SK-N-SH (cell line): ENCODE results near the gene ARHGAP20.

ENCODE experiments used
- CTCF ChIP-seq: fragments of 200-600 bp; sonication (generic); IDR thresholded peaks from 2 replicates; pipeline ENCODE4 v1.6.1; 2017; ENCODE audit warnings: antibody characterized with exemption, mild to moderate bottlenecking, moderate library complexity
- EZH2phosphoT487 ChIP-seq: fragments of 200-600 bp; sonication (generic); IDR thresholded peaks from 2 replicates; pipeline ENCODE4 v1.6.1; 2017; ENCODE audit warnings: low read depth, mixed run types, mild to moderate bottlenecking, antibody characterized with exemption, moderate library complexity, borderline replicate concordance
- JUND ChIP-seq: IDR thresholded peaks from 2 replicates; pipeline ENCODE4 v1.4.0; 2012
- MAX ChIP-seq: IDR thresholded peaks from 2 replicates; pipeline ENCODE4 v1.4.0; 2012; ENCODE audit warnings: low read depth
- POLR2AphosphoS5 ChIP-seq: IDR thresholded peaks from 2 replicates; pipeline ENCODE4 v1.6.1; 2012; ENCODE audit warnings: low read depth, low read length
- RAD21 ChIP-seq: IDR thresholded peaks from 2 replicates; pipeline ENCODE4 v1.6.1; 2012; ENCODE audit warnings: mild to moderate bottlenecking, low read length
- REST ChIP-seq: IDR thresholded peaks from 2 replicates; pipeline ENCODE4 v1.6.1; 2012; ENCODE audit warnings: mild to moderate bottlenecking, low read depth, low read length, moderate library complexity
- TAF1 ChIP-seq: IDR thresholded peaks from 2 replicates; pipeline ENCODE4 v1.6.1; 2012; ENCODE audit warnings: low read depth, mild to moderate bottlenecking, low read length, moderate library complexity, borderline replicate concordance
- TEAD4 ChIP-seq: IDR thresholded peaks from 2 replicates; pipeline ENCODE4 v1.4.0; 2012; ENCODE audit warnings: mild to moderate bottlenecking, borderline replicate concordance; ENCODE audit not compliant: insufficient read depth
- USF2 ChIP-seq: fragments of 150-350 bp; IDR thresholded peaks from 2 replicates; pipeline ENCODE4 v1.6.1; 2017; ENCODE audit warnings: antibody characterized with exemption, low read length, low read depth, borderline replicate concordance
- YY1 ChIP-seq: IDR thresholded peaks from 2 replicates; pipeline ENCODE4 v1.4.0; 2012; ENCODE audit warnings: low read depth, mild to moderate bottlenecking

GRCh38 chr11:110582728-110583432, 129.4 kb downstream of the ARHGAP20 start:
- TF ChIP-seq CTCF = no peak
- no peak for TF ChIP-seq JUND
- no peak for TF ChIP-seq RAD21
- TF ChIP-seq POLR2AphosphoS5 = no peak
- TF ChIP-seq USF2 = no peak
- TF ChIP-seq YY1 = no peak
- TF ChIP-seq EZH2phosphoT487 = no peak
- TF ChIP-seq REST = no peak
- TF ChIP-seq TEAD4 = no peak
- TF ChIP-seq MAX = no peak
- TF ChIP-seq TAF1 = no peak
